DND-41 (cell line): ENCODE results near the gene AATF.

ENCODE experiments used
- ATAC-seq: fragments of 200-7000 bp; cut with Tn5 transposase; 3 replicates; pipeline ENCODE4 v1.9.1; 2021; ENCODE audit warnings: low read depth; ENCODE audit not compliant: insufficient read depth
- DNase-seq: peaks from one replicate; pipeline ENCODE4 v3.0.0-alpha.2; 2020
- H2AFZ ChIP-seq: 2 replicates; pipeline ENCODE4 v1.6.0; 2012; ENCODE audit warnings: low read depth, low read length
- H3K27ac ChIP-seq: 2 replicates; pipeline ENCODE4 v1.5.1; 2012; ENCODE audit warnings: low read length, inconsistent platforms
- H3K27me3 ChIP-seq: fragments of 200-600 bp; sonication (generic); 2 replicates; pipeline ENCODE4 v1.6.0; 2012; ENCODE audit warnings: low read length, mild to moderate bottlenecking, inconsistent platforms; ENCODE audit not compliant: insufficient read depth, poor library complexity
- H3K36me3 ChIP-seq: 2 replicates; pipeline ENCODE4 v1.5.1; 2012; ENCODE audit warnings: low read length, inconsistent platforms; ENCODE audit not compliant: insufficient read depth
- H3K4me1 ChIP-seq: 2 replicates; pipeline ENCODE4 v1.5.1; 2012; ENCODE audit warnings: mild to moderate bottlenecking, low read length; ENCODE audit not compliant: insufficient read depth
- H3K4me2 ChIP-seq: 2 replicates; pipeline ENCODE4 v1.6.0; 2012; ENCODE audit warnings: mild to moderate bottlenecking, moderate library complexity, low read length, inconsistent platforms; ENCODE audit not compliant: insufficient read depth
- H3K4me3 ChIP-seq, 2 experiments: fragments of 200-600 bp in 1 of 2; shearing (Covaris generic) in 1 of 2; 2 replicates each; pipeline ENCODE4 v1.5.1; 2012 to 2016; ENCODE audit warnings: inconsistent platforms in 2 of 2, low read length in 2 of 2, mild to moderate bottlenecking in 2 of 2, low read depth in 1 of 2, moderate library complexity in 1 of 2
- H3K79me2 ChIP-seq: 2 replicates; pipeline ENCODE4 v1.6.0; 2012; ENCODE audit warnings: low read length, inconsistent platforms; ENCODE audit not compliant: insufficient read depth
- H3K9ac ChIP-seq: 2 replicates; pipeline ENCODE4 v1.6.0; 2012; ENCODE audit warnings: low read depth, mild to moderate bottlenecking, inconsistent platforms, low read length, moderate library complexity
- H3K9me3 ChIP-seq: 2 replicates; pipeline ENCODE4 v1.5.1; 2012; ENCODE audit warnings: low read length, moderate library complexity, mild to moderate bottlenecking, inconsistent platforms; ENCODE audit not compliant: insufficient read depth, severe bottlenecking
- H4K20me1 ChIP-seq: 2 replicates; pipeline ENCODE4 v1.6.0; 2012; ENCODE audit warnings: low read length; ENCODE audit not compliant: insufficient read depth
- CTCF ChIP-seq: IDR thresholded peaks from 2 replicates; pipeline ENCODE4 v1.5.1; 2012; ENCODE audit warnings: borderline replicate concordance, low read length, moderate library complexity, mild to moderate bottlenecking; ENCODE audit not compliant: poor library complexity, severe bottlenecking; ENCODE audit errors: extremely low read depth
- EZH2 ChIP-seq: IDR thresholded peaks from 3 replicates; pipeline ENCODE4 v1.6.1; 2012; ENCODE audit warnings: borderline replicate concordance, low read depth, mild to moderate bottlenecking, moderate library complexity, low read length, inconsistent platforms; ENCODE audit not compliant: severe bottlenecking

Gene AATF

GRCh38 chr17:36929851-36930582, 18.7 kb upstream of the AATF start:
- TF ChIP-seq CTCF = no peak
- TF ChIP-seq EZH2 = no peak
- no peak overlapping the region for H3K9ac ChIP-seq
- H2AFZ ChIP-seq = no peak overlapping the region
- H3K27me3 ChIP-seq = peaks cover 39% of the 10 kb centered on the region
- H3K9me3 ChIP-seq = no peaks in the 10 kb centered on the region
- peaks cover 3% of the 10 kb centered on the region; the same call in 1 of the 2 replicates for H4K20me1 ChIP-seq
- no peaks in the 10 kb centered on the region for H3K36me3 ChIP-seq
- ATAC-seq = no peak
- no peaks in the 10 kb centered on the region for H3K4me1 ChIP-seq
- H3K27ac ChIP-seq = no peak overlapping the region
- no peak overlapping the region for H3K4me3 ChIP-seq
- no peaks in the 10 kb centered on the region for H3K79me2 ChIP-seq
- H3K4me2 ChIP-seq = no peak overlapping the region
- DNase-seq = no peak

GRCh38 chr17:36930583-36930900, 18.2 kb upstream of the AATF start:
- Histone ChIP-seq H3K4me3 (no peak overlapping the region), H3K36me3 (no peaks in the 10 kb centered on the region), H3K9ac (no peak overlapping the region), H3K27ac (no peak overlapping the region), H4K20me1 (peaks cover 3% of the 10 kb centered on the region; the same call in 1 of the 2 replicates), H3K27me3 (peaks cover 34% of the 10 kb centered on the region), H3K9me3 (no peaks in the 10 kb centered on the region), H2AFZ (no peak overlapping the region), H3K79me2 (no peaks in the 10 kb centered on the region), H3K4me1 (no peaks in the 10 kb centered on the region), H3K4me2 (no peak overlapping the region)
- TF ChIP-seq CTCF (no peak), EZH2 (no peak)
- ATAC-seq (no peak), DNase-seq (no peak)

- no peak overlapping the region for H3K9ac ChIP-seq
- H3K79me2 ChIP-seq = no peaks in the 10 kb centered on the region
- no peaks in the 10 kb centered on the region for H3K9me3 ChIP-seq
- no peaks in the 10 kb centered on the region for H3K36me3 ChIP-seq
- H3K27me3 ChIP-seq = peaks cover 33% of the 10 kb centered on the region
- DNase-seq = no peak
- TF ChIP-seq CTCF = no peak
- no peak overlapping the region for H3K4me2 ChIP-seq
- ATAC-seq = no peak
- no peak overlapping the region for H3K4me3 ChIP-seq
- H3K4me1 ChIP-seq = no peaks in the 10 kb centered on the region
- peaks cover 3% of the 10 kb centered on the region; the same call in 1 of the 2 replicates for H4K20me1 ChIP-seq
- no peak overlapping the region for H3K27ac ChIP-seq
- H2AFZ ChIP-seq = no peak overlapping the region
Measured at GRCh38 chr17:36931096-36931696, 17.6 kb upstream of the AATF start.
